ENCODE data around the gene SNX27. TPM values are rescaled to one million over a fixed set of nuclear protein-coding genes. Genes with fewer than 3 reads are reported as not detected.

SNX27 gene
- total RNA-seq, 1 donor from 2014 or later: 18.8 TPM

DNA sequence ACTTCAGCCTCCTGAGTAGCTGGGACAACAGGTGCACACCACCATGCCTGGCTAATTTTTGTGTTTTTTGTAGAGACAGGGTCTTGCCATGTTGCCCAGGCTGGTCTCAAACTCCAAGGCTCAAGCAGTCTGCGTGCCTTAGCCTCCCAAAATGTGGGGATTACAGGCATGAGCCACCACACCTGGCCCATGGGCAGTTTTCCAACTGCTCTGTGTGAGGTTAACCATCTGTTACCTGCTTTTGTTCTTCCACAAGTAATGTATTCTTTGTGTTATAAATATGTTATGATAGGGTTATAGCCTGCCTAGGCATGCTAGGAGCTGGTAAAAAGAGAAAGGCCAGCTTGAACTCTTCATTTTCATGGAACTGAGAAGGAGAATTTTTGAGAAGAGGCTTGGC, 41.0 kb upstream of the SNX27 start:
- Histone ChIP-seq H3K27me3 (ENCODE audit: control insufficient read depth, insufficient read depth, low read length) (no peaks in the 10 kb centered on the region), H3K36me3 (ENCODE audit: control insufficient read depth, insufficient read depth, low read length) (peaks cover 3% of the 10 kb centered on the region), H3K4me3 (ENCODE audit: low read depth, low read length) (no peak overlapping the region)
- TF ChIP-seq, protein P1, sequence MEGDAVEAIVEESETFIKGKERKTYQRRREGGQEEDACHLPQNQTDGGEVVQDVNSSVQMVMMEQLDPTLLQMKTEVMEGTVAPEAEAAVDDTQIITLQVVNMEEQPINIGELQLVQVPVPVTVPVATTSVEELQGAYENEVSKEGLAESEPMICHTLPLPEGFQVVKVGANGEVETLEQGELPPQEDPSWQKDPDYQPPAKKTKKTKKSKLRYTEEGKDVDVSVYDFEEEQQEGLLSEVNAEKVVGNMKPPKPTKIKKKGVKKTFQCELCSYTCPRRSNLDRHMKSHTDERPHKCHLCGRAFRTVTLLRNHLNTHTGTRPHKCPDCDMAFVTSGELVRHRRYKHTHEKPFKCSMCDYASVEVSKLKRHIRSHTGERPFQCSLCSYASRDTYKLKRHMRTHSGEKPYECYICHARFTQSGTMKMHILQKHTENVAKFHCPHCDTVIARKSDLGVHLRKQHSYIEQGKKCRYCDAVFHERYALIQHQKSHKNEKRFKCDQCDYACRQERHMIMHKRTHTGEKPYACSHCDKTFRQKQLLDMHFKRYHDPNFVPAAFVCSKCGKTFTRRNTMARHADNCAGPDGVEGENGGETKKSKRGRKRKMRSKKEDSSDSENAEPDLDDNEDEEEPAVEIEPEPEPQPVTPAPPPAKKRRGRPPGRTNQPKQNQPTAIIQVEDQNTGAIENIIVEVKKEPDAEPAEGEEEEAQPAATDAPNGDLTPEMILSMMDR (IDR thresholded peaks at IDR 0.05; ENCODE audit: insufficient read depth, low read length, poor library complexity, severe bottlenecking): no peak
- no peak for DNase-seq (ENCODE audit: low read depth)

DNA sequence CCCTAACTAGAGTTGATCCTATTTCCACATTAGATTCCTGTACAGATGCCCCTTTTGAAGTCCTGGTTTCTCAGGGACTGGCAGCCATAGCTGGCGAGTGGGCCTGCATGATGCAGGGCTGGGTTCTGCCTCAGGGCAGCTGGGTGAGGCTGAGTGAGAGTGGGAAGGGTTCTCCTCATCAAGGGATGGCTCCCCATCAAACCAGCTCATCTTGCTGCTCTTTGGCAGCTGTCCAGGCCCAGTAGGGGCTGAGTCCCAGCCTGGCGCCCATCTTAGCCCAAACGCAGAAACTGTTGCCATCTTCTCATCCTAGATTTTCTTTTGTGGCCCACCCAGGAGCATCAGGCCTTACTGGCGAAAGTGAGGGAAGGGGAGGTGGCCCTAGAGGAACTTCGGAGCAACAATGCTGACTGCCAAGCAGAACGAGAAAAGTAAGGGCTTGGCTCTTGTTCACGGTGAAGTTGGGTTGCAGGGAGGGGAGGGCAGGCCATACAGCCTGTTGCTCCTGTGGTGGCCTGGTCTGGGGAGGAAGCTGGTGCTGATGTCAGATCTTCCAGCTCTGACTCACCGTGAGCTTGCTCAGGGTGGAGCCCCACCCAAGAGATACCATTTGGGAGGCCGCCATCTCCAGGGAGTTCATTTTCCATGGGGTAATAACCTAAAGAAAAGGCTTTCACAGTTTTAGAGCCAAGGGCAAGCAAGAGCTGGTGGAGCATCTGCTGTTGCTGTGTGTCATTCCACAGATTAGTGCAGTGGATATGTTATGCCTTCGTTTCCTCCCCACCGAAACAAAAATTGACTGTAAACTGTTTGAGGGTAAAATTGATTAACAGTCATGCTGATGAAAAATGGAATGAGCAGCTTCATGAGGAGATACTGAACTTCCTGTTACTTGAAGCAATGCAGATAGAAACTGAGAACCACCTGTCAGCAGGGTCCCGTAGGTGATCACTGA, 37.0 kb upstream of the SNX27 start:
- Histone ChIP-seq H3K4me3 (ENCODE audit: low read depth, low read length) (no peak overlapping the region), H3K27me3 (ENCODE audit: control insufficient read depth, insufficient read depth, low read length) (no peaks in the 10 kb centered on the region), H3K36me3 (ENCODE audit: control insufficient read depth, insufficient read depth, low read length) (peaks cover 7% of the 10 kb centered on the region)
- TF ChIP-seq, protein P1 (IDR thresholded peaks at IDR 0.05; ENCODE audit: insufficient read depth, low read length, poor library complexity, severe bottlenecking): no peak
- DNase-seq (ENCODE audit: low read depth): no peak

DNA sequence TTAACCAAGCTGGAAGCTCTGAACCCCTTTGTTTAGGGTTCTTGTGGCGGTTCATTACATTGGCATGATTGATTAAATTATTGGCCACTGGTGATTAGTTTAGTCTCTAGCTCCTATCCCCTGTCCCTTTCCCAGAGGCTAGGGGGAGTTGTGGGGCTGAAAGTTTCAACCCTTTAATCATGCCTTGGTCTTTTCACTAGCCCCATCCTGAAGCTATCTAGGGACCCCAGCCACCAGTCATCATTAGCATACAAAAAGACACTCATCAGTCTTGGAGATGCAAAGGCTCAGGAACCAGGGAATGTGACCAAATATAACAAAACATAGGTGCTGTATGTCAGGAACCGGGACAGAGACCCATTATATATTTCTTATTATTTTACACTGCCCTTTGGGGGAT, 34.7 kb upstream of the SNX27 start:
- Histone ChIP-seq H3K27me3 (ENCODE audit: control insufficient read depth, insufficient read depth, low read length) (no peaks in the 10 kb centered on the region), H3K36me3 (ENCODE audit: control insufficient read depth, insufficient read depth, low read length) (peaks cover 7% of the 10 kb centered on the region), H3K4me3 (ENCODE audit: low read depth, low read length) (no peak overlapping the region)
- DNase-seq (ENCODE audit: low read depth): no peak
- TF ChIP-seq, protein P1 (IDR thresholded peaks at IDR 0.05; ENCODE audit: insufficient read depth, low read length, poor library complexity, severe bottlenecking): no peak

DNA sequence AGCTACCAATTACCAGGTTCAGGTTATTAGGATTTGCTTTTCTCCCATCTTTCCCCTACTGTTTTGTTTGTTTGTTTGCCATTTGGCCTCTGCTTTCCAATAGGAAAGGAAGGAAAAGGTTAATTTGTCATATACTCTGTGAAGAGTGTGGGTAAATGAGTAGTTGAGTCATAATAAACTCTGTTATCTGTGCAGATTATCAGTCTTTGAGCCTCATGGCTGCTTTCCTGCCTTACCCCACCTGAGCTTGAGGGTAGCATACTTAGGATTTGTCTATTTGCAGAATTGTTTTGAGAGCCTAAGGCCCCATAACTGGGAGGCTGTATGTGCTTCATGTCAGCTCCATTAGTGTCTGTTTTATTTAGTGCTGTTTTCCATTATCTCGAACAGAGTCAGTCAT, 32.9 kb upstream of the SNX27 start:
- H3K36me3 ChIP-seq (ENCODE audit: control insufficient read depth, insufficient read depth, low read length): peaks cover 7% of the 10 kb centered on the region
- DNase-seq (ENCODE audit: low read depth): no peak

DNA sequence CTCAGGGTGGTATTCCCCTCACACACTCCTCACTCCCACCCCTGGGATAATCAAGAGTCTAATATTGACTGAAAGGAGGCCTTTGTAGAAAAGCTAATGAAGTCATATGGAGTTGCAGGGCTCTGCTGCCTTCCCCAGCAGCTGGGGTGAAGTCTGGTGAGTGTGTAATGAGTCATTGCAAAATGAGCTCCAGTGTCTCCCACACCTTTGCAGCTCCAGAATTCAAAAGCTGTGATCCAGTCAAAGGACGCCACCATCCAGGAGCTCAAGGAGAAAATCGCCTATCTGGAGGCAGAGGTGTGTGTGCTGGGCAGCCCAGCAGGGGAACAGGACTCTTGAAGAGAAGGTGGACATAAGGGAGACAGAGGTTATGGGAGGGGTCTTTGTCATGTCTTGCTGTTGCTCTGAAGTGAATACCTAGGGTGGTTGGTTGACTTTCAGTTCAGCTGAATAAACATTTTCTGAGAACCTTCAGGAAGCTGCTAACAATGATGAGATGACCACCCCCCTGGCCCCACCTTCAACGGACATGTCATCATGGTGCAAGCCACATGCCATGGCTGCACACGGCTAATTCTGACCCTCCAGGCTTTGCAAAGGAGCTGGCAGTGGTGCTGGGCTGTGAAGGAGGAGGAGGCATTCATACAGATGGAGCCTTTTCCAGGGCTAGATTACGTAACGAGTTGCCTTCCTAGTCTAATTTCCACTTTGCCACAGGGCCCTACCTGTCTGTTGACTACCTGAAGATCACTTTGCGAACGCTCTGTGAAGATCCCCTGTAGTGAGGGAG, 32.2 kb upstream of the SNX27 start:
- no peak for DNase-seq (ENCODE audit: low read depth)
- no peaks in the 10 kb centered on the region for H3K27me3 ChIP-seq (ENCODE audit: control insufficient read depth, insufficient read depth, low read length)
- TF ChIP-seq, protein P1 (IDR thresholded peaks at IDR 0.05; ENCODE audit: insufficient read depth, low read length, poor library complexity, severe bottlenecking): no peak
- no peak overlapping the region for H3K4me3 ChIP-seq (ENCODE audit: low read depth, low read length)
- peaks cover 5% of the 10 kb centered on the region for H3K36me3 ChIP-seq (ENCODE audit: control insufficient read depth, insufficient read depth, low read length)

More for the DNA sequence above, 32.9 kb upstream of the SNX27 start:
- H3K4me3 ChIP-seq (ENCODE audit: low read depth, low read length): no peak overlapping the region
- TF ChIP-seq, protein P1 (IDR thresholded peaks at IDR 0.05; ENCODE audit: insufficient read depth, low read length, poor library complexity, severe bottlenecking): no peak
- H3K27me3 ChIP-seq (ENCODE audit: control insufficient read depth, insufficient read depth, low read length): no peaks in the 10 kb centered on the region
